Tibial artery (tissue), 4 donors: ENCODE results near the gene HS6ST2.

ENCODE experiments used
- DNase-seq, 2 donors: peaks; one replicate each; pipeline ENCODE4 v3.0.0-alpha.2; 2019
- H3K27ac ChIP-seq, 2 donors: fragments of 200-600 bp; sonication (generic) in 1 of 2; 1 replicate in 1 of 2; 2 replicates in 1 of 2; pipeline ENCODE4 v1.5.1; 2018 to 2019; ENCODE audit warnings: mild to moderate bottlenecking in 1 of 2
- H3K27me3 ChIP-seq, 2 donors: fragments of 200-600 bp; sonication (generic) in 1 of 2; one replicate each; pipeline versions ENCODE4 v1.5.1 to v1.6.0; 2016 to 2019
- H3K36me3 ChIP-seq, 3 donors: fragments of 200-600 bp; sonication (generic) in 2 of 3; one replicate each; pipeline ENCODE4 v1.5.1; 2016 to 2019; ENCODE audit warnings: mild to moderate bottlenecking in 2 of 3
- H3K4me1 ChIP-seq, 4 donors: fragments of 200-600 bp; sonication (generic) in 2 of 4; 1 replicate in 3 of 4; 2 replicates in 1 of 4; pipeline ENCODE4 v1.5.1; 2016 to 2019
- H3K4me3 ChIP-seq, 2 donors: fragments of 200-600 bp; sonication (generic) in 1 of 2; 1 replicate in 1 of 2; 2 replicates in 1 of 2; pipeline ENCODE4 v1.5.1; 2018 to 2019; ENCODE audit warnings: mild to moderate bottlenecking in 2 of 2
- H3K9me3 ChIP-seq, 3 donors: fragments of 200-600 bp; sonication (generic) in 1 of 3; one replicate each; pipeline ENCODE4 v1.5.1; 2016 to 2019
- CTCF ChIP-seq, 2 experiments: fragments of 200-600 bp in 1 of 2; fragments of 450-650 bp in 1 of 2; IDR thresholded peaks; one replicate each; pipeline ENCODE4 v1.5.1; 2017 to 2019; ENCODE audit warnings: antibody characterized with exemption in 2 of 2, mild to moderate bottlenecking in 1 of 2, moderate library complexity in 1 of 2
- intact Hi-C: fragments of 100-400 bp; cut with DNase I; formaldehyde crosslinking; loops from one replicate; pipeline ENCODE4 v1.15.0; 2023; ENCODE audit warnings: low total_unique reads

HS6ST2 gene

DNA sequence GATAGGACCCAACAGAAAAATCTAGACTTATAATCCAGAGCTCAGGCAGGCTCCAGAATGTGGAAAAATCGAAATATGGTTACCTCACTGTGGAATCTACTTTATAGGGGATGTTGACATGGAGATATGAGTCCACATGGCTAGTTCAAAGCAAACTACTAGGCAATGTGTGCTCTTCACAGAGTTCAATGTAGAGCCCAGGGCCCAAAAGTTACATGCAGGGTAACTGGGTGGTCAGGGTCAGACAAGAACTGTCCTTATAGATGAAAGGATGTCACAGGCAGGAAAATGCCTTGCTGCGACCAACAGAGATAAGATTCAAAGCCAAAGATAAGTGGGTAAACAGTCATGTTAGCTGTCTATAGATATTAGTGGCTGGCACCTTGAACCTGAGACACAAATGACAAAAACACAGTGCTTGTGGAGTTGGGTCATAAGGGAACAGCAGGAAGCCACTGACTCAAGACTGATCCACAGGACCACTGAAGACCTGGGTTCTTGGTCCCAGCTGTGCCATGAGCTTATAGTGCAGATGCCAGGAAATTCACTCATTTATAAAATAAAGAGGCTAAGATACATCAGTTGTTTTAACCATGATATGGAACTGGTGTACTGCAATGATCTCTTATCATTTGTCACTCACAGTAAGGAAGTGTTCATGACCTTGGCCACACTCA, 367.9 kb downstream of the HS6ST2 start:
- no peak overlapping the region for H3K4me3 ChIP-seq
- no peak for TF ChIP-seq CTCF (IDR thresholded peaks at IDR 0.05)
- no peaks in the 10 kb centered on the region for H3K4me1 ChIP-seq
- no peaks in the 10 kb centered on the region for H3K27me3 ChIP-seq
- no peak overlapping the region for H3K27ac ChIP-seq
- no peaks in the 10 kb centered on the region for H3K36me3 ChIP-seq
- no peak for DNase-seq
- intact Hi-C loops = no loop called here
- H3K9me3 ChIP-seq = no peaks in the 10 kb centered on the region

DNA sequence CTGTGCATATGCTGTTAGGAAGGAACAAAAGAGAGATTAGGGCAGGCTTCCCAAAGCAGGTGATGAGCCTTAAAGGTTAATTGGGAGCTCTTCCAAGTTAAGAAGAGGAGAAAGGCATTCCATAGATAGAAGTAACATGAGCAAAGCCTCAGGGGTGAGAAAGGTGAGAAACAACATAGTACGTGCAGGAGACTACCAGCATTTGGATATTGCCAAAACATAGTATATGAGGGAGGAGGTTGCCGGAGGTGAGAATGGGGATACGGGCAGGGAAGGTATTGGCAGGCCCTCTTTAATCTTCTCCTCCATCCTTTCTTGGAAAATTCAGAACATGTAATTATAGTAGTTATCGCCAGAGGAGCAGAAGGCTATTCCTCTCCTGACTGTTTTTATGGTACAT, 373.5 kb downstream of the HS6ST2 start:
- TF ChIP-seq CTCF (IDR thresholded peaks at IDR 0.05) = no peak
- H3K27ac ChIP-seq = no peak overlapping the region
- no peak overlapping the region for H3K4me3 ChIP-seq
- intact Hi-C loops = no loop called here
- H3K27me3 ChIP-seq = no peaks in the 10 kb centered on the region
- no peak for DNase-seq
- no peaks in the 10 kb centered on the region for H3K4me1 ChIP-seq
- H3K9me3 ChIP-seq = no peaks in the 10 kb centered on the region
- H3K36me3 ChIP-seq = no peaks in the 10 kb centered on the region

- H3K27me3 ChIP-seq = no peaks in the 10 kb centered on the region
- no peak for TF ChIP-seq CTCF (IDR thresholded peaks at IDR 0.05)
Measured at GRCh38 chrX:132576939-132577338, 381.5 kb downstream of the HS6ST2 start.

More at GRCh38 chrX:132576939-132577338, 381.5 kb downstream of the HS6ST2 start:
- Histone ChIP-seq H3K4me3 (no peak overlapping the region), H3K4me1 (no peaks in the 10 kb centered on the region), H3K36me3 (no peaks in the 10 kb centered on the region), H3K9me3 (no peaks in the 10 kb centered on the region), H3K27ac (no peak overlapping the region)
- intact Hi-C loops = no loop called here
- DNase-seq = no peak
